Hepatocyte (in vitro differentiated cells): ENCODE data around the gene SENP2. TPM values are rescaled to one million over a fixed set of nuclear protein-coding genes. Genes with fewer than 3 reads are reported as not detected.

ENCODE experiments used
- DNase-seq: peaks from one replicate; pipeline ENCODE4 v3.0.0-alpha.2; 2016; ENCODE audit warnings: low spot score
- H2AFZ ChIP-seq: fragments of 200-600 bp; sonication (generic); 2 replicates; pipeline ENCODE4 v1.6.0; 2016; ENCODE audit warnings: antibody characterized with exemption, mild to moderate bottlenecking
- H3K27ac ChIP-seq: fragments of 200-600 bp; sonication (generic); 2 replicates; pipeline ENCODE4 v1.5.1; 2016; ENCODE audit warnings: mild to moderate bottlenecking
- H3K27me3 ChIP-seq: fragments of 200-600 bp; sonication (generic); 2 replicates; pipeline ENCODE4 v1.6.1; 2016
- H3K36me3 ChIP-seq: fragments of 200-600 bp; sonication (generic); replicated peaks from 2 replicates; pipeline ENCODE4 v1.5.1; 2016; ENCODE audit warnings: low read depth; ENCODE audit not compliant: insufficient read depth
- H3K4me1 ChIP-seq: fragments of 200-600 bp; sonication (generic); 2 replicates; pipeline ENCODE4 v1.5.1; 2016; ENCODE audit warnings: mild to moderate bottlenecking, moderate library complexity; ENCODE audit not compliant: insufficient read depth
- H3K4me2 ChIP-seq: fragments of 200-600 bp; sonication (generic); 2 replicates; pipeline ENCODE4 v1.6.0; 2016
- H3K4me3 ChIP-seq: fragments of 200-600 bp; sonication (generic); 2 replicates; pipeline ENCODE4 v1.5.1; 2016; ENCODE audit warnings: mild to moderate bottlenecking
- H3K79me2 ChIP-seq: fragments of 200-600 bp; sonication (generic); 2 replicates; pipeline ENCODE4 v1.6.0; 2017; ENCODE audit warnings: mild to moderate bottlenecking
- H3K9me2 ChIP-seq: fragments of 200-600 bp; sonication (generic); replicated peaks from 2 replicates; pipeline ENCODE4 v1.6.0; 2017; ENCODE audit warnings: mild to moderate bottlenecking; ENCODE audit not compliant: insufficient read depth
- H3K9me3 ChIP-seq: fragments of 200-600 bp; sonication (generic); 2 replicates; pipeline ENCODE4 v1.5.1; 2016; ENCODE audit warnings: low read depth, mild to moderate bottlenecking
- H4K20me1 ChIP-seq: fragments of 200-600 bp; sonication (generic); 2 replicates; pipeline ENCODE4 v1.6.0; 2016; ENCODE audit warnings: mild to moderate bottlenecking; ENCODE audit not compliant: insufficient read depth, poor library complexity, severe bottlenecking
- CTCF ChIP-seq: fragments of 200-600 bp; sonication (generic); IDR thresholded peaks from 2 replicates; pipeline ENCODE4 v1.5.1; 2016; ENCODE audit warnings: antibody characterized with exemption, mild to moderate bottlenecking; ENCODE audit not compliant: poor library complexity
- EZH2 ChIP-seq: fragments of 200-600 bp; sonication (generic); IDR thresholded peaks from 2 replicates; pipeline ENCODE4 v1.6.1; 2016; ENCODE audit warnings: antibody characterized with exemption, mild to moderate bottlenecking, borderline replicate concordance
- EZH2phosphoT487 ChIP-seq: fragments of 200-600 bp; sonication (generic); IDR thresholded peaks from one replicate; pipeline ENCODE4 v1.6.1; 2018; ENCODE audit warnings: antibody characterized with exemption, mild to moderate bottlenecking, low read depth, moderate library complexity; ENCODE audit not compliant: unreplicated experiment, severe bottlenecking
- WGBS: methylation state at CpG from one replicate; pipeline ENCODE4 v1.1.6; 2016; ENCODE audit warnings: low lambda C conversion rate; ENCODE audit errors: missing lambda C conversion rate; 5-methylcytosine and 5-hydroxymethylcytosine counted together
- polyA plus RNA-seq: library from polyadenylated mRNA; unstranded; fragments of >200 nt; fragmentation: Nextera tagmentation; extraction: Ambion mirVana; gene quantifications from 2 replicates; pipeline ENCODE4 v1.2.1, GENCODE V29; 2016
- total RNA-seq: library from RNA; depleted of rRNA; stranded (reverse); fragments of >200 nt; gene quantifications from 2 replicates; pipeline ENCODE4 v1.2.3, GENCODE V29; 2014

Gene SENP2
- total and polyA plus RNA-seq, 2 experiments from 2014 or later = 29.3 to 34.8 TPM

- H3K27me3 ChIP-seq = no peaks in the 10 kb centered on the region
- no peak overlapping the region for H2AFZ ChIP-seq
- H3K9me2 ChIP-seq = no peaks in the 10 kb centered on the region
- H3K36me3 ChIP-seq = no peaks in the 10 kb centered on the region
- no peak for DNase-seq
- H4K20me1 ChIP-seq = peaks cover 13% of the 10 kb centered on the region
- no peak overlapping the region for H3K27ac ChIP-seq
- no peaks in the 10 kb centered on the region for H3K9me3 ChIP-seq
- no peaks in the 10 kb centered on the region for H3K79me2 ChIP-seq
- H3K4me1 ChIP-seq = peaks cover 19% of the 10 kb centered on the region
- no peak for TF ChIP-seq EZH2
- TF ChIP-seq EZH2phosphoT487 = no peak
- no peak for TF ChIP-seq CTCF
- WGBS = 87% methylated on average over 4 of the region's 4 CpGs
- no peak overlapping the region for H3K4me3 ChIP-seq
- no peak overlapping the region for H3K4me2 ChIP-seq
Observed at GRCh38 chr3:185661772-185662171, 75.7 kb downstream of the SENP2 start.

- WGBS = 97% methylated on average over 5 of the region's 5 CpGs
- H3K36me3 ChIP-seq = no peaks in the 10 kb centered on the region
- H3K9me2 ChIP-seq = no peaks in the 10 kb centered on the region
- no peak for TF ChIP-seq EZH2phosphoT487
- no peak for TF ChIP-seq EZH2
- TF ChIP-seq CTCF = no peak
- no peak overlapping the region for H3K4me2 ChIP-seq
- H3K4me3 ChIP-seq = no peak overlapping the region
- H3K27ac ChIP-seq = no peak overlapping the region
- H3K4me1 ChIP-seq = peaks cover 14% of the 10 kb centered on the region
- no peak overlapping the region for H2AFZ ChIP-seq
- H4K20me1 ChIP-seq = peaks cover 13% of the 10 kb centered on the region
- H3K27me3 ChIP-seq = no peaks in the 10 kb centered on the region
- DNase-seq = no peak
- H3K79me2 ChIP-seq = peaks cover 5% of the 10 kb centered on the region
- H3K9me3 ChIP-seq = no peaks in the 10 kb centered on the region
Observed at GRCh38 chr3:185663929-185664328, 77.8 kb downstream of the SENP2 start.

- 84% methylated on average over 4 of the region's 4 CpGs for WGBS
- H3K27ac ChIP-seq = no peak overlapping the region
- no peak overlapping the region for H3K4me2 ChIP-seq
- H3K79me2 ChIP-seq = peaks cover 5% of the 10 kb centered on the region
- no peak overlapping the region for H3K4me3 ChIP-seq
- H3K4me1 ChIP-seq = no peaks in the 10 kb centered on the region
- H3K9me3 ChIP-seq = no peaks in the 10 kb centered on the region
- H3K36me3 ChIP-seq = peaks cover 3% of the 10 kb centered on the region
- H3K9me2 ChIP-seq = no peaks in the 10 kb centered on the region
- no peaks in the 10 kb centered on the region for H3K27me3 ChIP-seq
- no peak for DNase-seq
- H4K20me1 ChIP-seq = no peaks in the 10 kb centered on the region
- H2AFZ ChIP-seq = no peak overlapping the region
- no peak for TF ChIP-seq EZH2
- no peak for TF ChIP-seq EZH2phosphoT487
- TF ChIP-seq CTCF = no peak
Observed at GRCh38 chr3:185667574-185667973, 81.5 kb downstream of the SENP2 start.
